ENCODE results near the gene LTO1.

Gene LTO1

DNA sequence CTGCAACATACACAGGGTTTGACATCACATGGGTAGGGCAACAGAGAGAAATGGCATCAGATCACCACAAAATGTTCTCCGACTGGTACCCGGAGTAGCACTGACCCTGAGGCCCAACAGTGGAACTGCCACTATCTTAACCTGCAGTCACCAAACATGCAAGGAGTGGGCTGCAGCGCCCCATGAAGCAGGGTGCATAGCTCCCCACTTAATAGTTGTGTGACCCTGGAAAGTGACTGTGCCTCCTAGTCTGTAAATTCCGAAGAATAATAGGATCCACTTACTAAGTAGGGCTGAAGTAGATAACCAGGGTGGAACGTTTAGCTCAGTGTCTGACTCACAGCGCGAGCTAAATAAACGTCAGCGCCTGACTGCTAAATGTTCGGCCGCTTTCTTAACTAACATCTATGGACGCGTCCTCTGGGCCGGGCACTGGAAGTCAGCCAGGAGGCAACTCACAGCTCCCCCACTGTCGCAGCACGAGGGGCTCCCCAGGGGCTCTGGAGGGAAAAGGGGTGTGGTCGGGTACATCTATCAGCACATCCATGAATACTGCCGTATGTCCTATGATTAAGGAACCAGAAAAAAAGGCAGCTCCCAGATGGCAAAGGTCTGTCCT is 777 bp downstream of the LTO1 start:
- peak; percentile 57 to 72 (median 65) for DNase-seq

DNA sequence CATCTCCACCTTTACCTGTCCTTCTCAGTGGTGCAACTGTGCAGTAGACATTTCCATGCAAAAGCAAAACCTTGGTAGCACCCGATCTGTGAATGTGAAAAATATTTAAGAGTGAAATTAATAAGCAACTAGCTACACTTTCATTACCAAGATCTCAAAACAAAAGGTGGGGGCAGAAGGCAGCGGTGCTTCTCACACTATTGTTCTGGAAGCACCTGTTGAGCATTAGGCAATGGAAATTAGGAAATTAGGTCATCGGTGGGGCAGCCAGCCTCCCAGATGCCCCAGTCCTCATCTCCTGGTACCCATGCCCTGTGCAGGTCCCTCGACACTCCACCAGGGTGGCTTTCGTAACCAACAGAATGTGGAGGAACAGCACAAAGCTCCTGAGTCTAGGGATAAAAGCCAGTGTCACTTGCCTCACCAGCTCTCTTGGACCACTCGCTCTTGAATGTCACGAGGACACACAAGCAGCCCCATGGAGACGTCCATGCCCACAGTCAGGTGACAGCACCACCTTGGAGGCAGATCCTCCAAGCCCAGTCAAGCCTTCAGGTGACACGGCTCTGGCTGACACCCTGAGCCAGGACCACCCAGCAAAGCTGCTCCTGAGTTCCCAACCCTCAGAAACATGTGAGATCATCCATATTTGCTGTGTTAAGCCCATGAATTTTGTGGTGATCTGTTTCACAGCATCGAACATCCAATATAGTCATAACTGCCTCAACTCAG is 3.3 kb downstream of the LTO1 start:
- no peak for DNase-seq

DNA sequence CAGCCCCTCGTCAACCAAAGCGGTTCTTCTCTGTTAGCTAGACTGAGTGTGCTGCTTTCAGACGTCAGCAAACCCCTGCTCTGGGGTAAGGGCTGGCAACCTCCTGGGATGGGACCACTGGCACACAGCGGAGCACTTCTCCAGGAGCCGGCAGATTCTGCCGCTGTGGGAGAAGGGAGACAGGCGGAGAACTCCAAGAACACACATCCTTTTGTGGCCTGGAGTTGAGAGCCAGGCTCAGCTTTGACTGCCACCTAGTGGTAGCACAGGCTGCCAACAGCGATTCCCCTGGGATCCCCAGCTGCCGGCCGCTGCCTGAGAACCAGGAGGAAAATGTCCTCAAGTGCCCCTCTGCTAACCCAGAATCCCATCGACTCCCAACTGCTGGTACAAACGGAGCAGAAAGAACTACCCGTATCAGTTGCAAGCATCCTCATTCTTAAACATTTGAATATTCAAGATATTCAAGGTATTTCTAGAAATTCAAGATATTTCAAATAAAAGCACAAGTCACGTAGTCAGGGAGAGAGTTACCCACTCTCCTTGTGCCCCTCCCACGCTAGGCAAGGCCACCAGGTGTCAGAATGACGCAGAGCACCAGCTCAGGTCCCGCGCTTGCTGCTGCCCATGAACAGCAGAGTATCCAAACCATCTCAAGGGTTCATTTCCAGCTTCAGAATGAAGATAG is 4.9 kb downstream of the LTO1 start:
- DNase-seq: peak; percentile 80 to 86 (median 82)

DNA sequence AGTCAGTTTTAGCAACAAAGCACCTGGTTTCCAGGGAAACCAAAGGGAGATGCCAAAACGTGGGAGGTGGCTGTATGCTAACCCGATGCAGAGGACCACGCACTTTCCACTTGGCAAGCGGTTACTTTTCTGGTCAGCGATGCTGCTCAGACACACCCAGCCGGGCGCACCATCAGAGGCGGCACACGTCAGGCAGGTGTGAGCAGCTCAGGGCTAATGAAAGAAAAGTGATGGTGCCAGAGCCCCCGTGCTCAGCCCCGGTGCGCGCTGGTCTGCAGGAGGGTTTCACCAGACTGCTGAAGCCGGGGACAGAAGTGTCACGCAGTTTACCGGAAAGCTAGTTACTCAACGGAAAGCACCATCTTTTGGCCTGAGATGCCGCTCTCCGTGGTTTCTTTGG is 5.7 kb downstream of the LTO1 start:
- no peak for DNase-seq

DNA sequence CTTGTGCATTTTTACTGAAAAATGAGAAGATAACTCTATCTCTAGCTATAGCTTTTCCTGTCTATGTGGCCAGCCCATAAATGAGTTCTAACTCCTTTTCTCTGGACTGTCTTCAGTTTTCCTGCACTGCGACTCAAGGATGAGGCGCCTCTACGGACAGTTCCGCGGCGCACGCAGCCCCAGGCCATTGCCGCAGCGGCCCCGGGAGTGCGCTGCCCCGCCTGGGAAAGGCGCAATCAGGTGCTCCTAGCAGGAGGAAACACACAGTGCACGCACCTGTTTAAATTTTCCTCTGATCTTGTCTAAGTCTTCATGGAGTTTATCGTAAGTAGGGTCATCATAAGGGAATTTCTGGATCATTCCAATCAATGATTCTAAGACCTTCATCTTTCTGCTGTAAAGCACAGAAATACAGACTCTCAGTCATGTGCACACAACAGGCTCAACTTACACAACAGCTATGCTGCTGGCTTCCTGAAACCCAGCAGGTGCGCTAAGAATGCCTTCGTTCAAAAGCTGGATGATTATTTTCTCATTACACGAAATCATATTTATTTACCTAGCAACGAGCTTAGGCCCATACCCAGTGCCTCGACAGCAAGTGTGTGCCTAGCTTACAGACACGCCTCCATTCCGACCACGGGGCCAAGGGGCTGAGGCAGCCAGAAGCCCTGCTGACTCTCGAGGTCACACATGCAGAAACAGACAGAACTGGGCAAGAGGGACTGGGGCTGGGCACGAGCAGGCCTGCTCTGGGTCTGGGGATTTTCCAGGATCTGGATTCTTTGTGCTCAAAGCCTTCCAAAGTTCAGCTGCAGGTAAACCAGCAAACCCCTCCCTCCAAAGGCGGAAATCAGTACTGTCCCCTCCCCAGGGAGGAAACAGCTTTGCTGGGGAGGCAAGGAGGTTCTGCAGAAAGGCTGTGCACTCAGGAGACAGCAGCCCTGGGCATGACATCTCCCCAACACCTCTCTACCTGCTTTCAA is 7.2 kb downstream of the LTO1 start:
- DNase-seq: no peak

DNA sequence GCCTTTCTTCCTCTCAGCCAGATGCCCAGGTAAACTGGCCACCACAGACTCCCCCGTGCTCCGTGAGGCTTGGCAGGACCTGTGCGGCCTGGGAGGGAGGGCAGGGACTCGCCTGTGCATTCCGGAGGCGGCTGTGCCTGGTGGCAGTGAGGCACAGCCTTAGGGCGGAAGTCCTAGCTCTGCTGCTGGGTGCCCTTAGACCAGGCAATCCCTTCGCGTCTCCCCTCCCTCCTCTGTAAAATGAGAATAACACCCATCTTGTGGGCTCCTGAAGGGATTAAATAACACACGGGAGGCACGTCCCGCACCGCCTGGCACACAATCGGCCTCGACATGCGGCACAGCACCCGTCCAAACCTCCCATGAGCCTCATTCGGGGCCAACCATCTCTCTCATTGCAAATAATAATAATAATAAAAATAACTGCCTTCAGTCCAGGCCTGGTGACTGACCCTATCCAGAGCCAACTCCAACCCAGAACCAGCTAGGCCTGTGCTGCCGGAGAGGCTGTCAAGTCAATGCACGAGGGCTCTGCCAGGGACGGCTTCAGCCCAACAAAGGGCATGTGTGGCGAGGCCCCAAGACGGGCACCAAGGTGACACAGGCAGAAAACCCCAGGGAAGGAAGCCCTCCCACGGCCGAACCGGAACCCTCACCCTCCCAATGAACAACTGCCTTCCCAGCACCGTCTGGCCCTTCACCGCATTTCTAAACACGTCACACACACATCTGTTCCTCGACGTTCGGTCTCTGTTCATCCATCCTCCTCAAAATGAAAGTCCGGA is 8.2 kb downstream of the LTO1 start:
- no peak for DNase-seq

DNA sequence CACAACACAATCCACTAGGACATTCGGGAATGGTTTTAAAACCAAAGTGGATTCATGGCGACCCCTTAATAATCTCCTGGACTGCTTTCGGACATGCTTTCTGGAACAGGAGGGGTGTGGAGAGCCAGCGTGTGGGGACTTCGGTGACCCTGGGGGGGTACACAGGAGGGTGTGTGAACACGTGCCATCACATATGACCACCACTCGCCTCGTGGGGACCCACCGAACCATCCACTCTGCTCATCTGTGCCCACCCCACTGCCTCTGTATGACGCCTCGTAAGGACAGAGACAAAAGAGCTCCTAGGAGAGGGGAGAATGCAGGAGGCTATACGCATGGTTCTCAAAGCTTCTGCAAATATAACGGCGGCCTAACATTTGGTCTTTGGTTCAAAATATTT is 8.9 kb downstream of the LTO1 start:
- no peak for DNase-seq

DNA sequence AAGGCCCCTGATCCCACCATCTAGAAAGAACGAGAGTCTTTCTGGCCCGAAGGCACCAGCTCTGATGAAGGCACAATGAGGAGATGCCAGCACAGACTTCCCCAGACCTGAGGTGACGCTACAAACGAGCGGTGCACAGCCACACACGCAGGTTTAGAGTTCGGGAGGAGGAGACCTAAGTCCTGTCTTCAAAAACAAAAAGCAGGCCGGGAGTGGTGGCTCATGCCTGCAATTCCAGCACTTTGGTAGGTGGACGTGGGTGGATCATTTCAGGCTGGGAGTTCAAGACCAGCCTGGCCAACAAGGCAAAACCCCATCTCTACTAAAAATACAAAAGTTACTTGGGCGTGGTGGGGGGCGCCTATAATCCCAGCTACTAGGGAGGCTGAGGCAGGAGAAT is 9.5 kb downstream of the LTO1 start:
- DNase-seq: no peak

DNA sequence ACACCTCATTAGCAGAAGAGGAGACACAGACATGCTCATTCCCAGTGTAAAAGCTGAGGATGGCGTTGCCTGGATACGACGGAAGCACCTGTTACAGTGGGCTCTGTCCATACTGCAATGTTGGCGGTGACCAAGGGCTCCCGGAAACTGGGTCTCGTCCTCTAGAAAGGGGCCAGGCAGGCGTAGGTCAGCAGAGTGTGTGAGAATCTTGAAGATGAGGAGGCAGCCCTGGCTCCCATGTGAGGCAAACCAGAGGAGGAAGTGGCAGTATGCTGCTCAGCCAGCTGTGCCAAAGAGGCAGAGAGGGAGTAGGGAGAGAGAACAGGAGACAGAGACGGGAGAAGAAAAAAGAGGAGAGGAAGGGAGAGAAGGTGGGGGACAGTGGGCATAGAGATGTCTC is 10.3 kb downstream of the LTO1 start:
- no peak for DNase-seq

DNA sequence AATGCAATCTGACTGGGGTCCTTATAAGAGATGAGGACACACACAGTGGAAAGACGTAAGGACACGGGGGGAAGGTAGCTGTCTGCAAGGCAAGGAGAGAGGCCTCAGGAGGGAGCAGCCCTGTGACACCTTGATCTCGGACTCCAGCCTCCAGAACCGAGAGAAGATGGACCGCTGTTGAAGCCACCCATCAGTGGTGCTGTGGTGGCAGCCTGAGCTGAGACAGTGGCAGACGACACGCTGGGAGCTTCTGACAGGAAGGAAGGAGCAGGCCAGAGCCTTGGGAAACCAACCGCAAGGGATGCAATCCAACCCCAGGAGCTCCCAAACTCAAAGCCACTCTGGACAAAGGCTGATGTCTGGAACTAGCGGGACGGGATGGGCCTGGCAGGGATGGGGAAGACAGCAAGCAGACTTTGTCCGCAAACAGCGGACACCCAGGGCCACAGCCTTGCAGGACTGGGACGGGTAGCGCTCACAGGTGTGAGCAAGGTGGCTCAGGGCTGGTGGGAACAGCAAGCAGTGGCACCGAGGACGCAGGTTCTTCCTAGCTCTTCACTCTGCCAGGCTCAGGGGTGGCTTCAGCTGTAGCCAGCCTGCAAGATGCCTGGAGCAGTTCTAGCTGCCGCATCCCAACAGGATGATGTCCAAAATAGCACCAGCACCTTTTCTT is 10.9 kb downstream of the LTO1 start:
- DNase-seq: no peak

DNA sequence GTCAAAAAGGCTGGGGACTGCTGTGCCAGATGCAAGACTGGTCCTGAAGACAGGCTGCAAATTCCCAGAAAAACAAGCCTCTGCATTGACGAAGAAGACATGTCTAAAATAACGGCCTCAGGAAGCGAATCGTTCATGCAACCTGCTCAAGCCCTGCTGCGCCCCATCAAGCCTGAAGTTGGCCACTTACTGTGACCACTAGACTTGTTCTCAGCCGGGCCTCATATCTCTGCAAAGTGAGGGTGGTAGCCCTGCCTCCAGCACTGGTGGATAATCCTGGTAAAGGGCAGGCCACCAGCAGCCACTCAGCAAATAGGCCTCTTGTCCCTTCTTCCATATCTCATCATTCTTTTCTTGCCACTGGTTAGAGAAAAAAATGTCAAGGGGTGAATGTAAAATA is 11.8 kb downstream of the LTO1 start:
- no peak for DNase-seq

DNA sequence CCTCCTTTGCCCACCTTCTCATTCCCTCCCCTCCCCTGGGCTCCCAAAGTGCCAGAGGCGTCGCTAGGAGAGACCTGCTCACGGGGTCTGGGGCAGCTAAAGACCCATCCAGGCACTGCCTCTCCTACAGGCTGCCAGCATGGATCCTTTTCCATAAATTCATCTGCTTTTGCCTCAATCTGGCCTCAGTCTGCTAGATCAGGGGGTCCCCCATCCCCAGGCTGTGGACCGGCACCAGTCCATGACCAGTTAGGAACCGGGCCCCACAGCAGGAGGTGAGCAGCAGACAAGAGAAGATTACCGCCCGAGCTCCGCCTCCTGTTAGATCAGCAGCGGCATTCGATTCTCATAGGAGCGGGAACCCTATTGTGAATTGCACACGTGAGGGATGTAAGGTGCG is 12.3 kb downstream of the LTO1 start:
- DNase-seq: no peak

DNA sequence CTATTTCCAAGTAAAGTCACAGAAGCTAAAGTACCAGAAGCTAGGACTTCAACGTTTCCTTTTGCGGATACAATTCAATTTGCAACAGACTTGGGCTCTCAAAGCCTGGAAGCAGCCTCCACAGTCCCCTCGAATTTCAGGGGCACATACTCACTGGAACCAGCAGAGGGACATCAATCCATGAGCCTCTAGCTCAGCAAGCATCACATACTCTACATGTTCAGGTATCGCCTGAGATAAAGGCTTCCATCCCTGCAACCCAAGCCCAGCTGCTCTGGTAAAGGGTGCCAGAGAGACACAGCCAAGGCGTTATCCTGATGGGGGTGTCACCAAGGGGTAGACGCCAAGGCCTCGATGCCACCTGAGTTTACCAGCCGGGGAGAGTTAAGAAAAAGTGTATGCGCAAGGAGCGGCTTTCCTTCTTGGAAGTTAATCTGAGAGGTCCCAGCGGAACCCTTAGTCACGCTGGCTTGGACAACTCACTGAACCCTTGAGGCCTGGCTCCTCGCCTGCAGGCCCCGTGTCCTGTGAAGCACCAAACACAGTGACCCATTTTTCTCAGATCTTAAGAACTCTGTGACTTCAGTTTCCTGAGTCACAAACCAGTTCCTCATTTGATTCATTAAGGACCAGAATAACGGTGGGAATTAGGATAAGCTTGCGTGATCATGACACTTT is 13.0 kb downstream of the LTO1 start:
- DNase-seq: peak; percentile 60 to 68 (median 63)

DNA sequence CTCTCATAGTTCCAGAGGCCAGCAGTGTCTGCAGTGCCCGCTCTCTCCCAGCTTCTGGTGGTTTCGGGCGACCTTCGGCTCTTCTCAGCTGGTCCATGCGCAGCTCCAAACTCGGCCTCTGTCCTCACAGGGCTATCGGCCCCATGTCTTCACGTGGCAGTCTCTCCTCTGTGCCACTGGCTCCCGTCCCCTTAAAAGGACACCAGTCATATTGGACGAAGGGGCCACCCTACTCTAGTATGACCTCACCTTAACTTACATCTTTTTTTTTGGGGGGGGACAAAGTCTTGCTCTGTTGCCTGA is 13.8 kb downstream of the LTO1 start:
- no peak for DNase-seq

DNA sequence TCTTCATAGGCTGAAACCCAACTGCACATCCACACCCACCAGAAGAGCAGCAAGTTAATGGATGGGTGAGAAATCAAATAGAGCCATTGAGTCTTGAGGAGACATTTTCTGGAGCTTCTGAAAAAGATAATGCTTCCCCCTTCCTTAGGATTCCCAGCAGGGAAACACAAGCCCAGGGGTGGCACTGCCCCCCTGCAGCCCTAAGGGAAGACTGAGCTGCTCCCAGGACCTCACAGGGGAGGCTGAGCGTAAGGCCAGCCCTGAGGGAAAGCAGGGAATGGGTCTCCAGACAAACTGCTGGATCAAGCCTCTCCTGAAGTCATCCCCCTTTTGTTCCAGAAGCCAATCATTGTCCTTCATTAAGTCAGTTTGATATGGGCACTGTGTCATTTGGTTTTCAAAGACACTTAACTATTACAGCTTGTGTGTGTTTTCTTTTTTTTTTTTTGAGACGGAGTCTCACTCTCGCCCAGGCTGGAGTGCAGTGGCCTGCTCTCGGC is 15.1 kb downstream of the LTO1 start:
- no peak for DNase-seq

DNA sequence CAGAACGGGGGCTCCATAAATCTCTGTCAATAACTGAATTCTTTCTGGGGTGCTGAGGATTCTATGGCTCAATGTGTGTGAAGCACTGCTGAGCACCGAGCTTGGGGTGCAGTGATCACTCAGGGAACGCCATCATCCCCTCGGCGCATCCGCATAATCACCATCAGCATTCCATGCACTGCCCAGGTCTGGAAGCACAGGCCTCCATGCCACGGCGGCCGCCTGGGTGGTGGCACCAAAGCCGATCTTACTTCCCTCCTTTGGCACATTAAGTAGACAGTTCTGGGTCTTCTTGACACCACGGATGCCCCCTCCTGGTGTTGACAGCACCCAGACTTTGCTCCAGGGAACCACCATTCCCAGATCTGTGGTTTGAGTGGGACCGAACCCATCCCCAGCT is 15.6 kb downstream of the LTO1 start:
- DNase-seq: no peak

DNA sequence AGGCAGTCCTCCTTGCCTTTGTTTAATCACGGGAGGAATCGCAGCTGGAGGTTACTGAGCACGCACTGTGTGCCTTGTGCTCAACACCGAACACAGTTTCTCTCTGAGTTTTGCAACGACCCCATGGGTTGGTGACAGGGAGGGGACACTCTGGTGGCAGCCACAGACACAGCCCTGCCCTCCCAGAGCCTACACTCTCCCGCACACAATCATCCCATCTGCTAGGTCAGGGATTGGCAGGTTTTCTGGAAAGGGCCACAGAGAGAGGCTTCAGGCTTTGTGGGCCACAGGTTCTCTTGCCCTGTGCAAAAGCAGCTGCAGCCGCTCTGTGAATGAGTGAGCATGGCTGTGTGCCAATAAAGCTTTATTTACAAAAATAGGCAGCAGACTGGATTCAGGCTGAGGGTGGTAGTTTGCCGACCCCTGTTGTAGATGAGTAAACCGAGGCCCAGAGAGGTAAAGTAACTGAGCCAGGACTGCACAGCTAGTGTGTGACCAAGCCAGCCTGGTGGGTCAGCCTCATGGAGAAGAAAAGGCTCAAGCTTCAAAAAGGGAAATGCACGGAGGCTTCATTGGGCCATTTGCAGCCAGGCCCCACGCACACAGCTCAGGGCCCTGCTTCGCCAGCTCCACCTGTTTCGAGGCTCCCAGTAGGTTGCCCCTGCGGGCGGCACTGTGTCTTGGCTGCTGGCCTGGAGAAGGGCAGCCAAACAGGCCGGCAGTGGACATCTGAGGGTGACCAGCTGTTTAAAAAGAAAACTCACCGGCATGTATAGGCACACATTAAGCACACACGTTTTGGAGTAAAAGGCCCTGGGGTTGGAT is 16.3 kb downstream of the LTO1 start:
- DNase-seq: no peak

DNA sequence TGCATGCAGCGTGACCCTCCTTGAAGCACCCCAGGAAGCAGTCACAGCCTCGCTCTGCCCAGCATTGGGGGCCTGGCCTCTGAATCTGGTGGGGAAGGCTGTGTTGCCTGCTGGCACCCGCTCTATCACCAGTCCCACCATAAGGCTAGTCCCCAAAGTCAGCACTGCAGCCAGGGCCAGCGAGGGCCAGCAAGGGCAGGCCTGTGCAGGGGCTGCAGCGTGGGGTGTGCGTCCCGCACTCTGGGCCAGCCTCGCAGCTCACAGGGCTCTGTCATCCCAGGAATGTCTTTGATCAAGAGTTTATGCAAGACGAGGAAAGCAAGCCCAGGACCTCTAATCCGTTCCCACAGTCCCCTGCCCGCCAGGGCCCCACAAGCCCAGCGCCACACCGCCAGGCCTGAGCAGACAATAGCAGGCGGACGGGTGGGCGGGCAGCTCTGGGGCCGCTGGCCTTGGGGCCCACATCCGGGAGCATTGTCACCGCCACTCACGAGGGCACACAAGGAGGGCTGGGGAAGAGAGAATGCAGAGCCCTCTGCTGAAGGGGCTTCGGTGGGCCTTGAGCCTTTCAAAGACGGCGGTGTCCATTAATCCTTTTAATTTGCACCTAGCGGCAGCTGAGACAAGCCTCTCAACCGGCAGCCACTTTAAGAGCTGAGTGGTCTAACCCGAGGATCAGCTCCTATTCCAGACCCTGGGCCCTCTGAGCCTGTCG is 17.1 kb downstream of the LTO1 start:
- no peak for DNase-seq

DNA sequence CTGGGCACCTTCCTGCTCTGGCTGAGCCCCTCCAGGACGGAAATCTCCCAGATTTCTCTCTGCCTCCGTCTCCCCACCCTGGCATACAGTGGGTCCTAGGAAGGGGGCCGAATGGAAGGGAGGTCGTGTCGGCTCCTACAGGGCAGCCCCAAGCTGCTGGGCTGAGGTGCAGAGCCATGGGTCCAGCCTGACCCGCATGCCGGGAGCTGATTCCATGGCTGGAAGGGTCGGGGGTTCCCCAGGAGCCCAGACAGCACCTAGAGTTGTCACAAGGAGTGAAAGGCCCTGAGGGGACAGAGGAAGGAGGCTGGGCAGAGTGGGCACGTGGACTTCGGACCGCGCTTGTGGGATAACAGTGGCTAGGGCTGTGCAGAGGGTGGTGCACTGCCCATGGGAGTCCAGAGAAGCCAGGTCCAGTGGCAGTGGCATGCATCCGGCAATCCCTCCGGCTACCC is 17.7 kb downstream of the LTO1 start:
- DNase-seq: no peak

All from suppressor macrophage treated with lipopolysaccharide for 1 hour (primary cell).